ENCODE data around the gene PSMA1. TPM values are rescaled to one million over a fixed set of nuclear protein-coding genes. Genes with fewer than 3 reads are reported as not detected.

PSMA1 gene
- total RNA-seq, 5 donors from 2014 or later (not counting 1 experiment from before 2014, with no cell fraction given) = 107 to 137 (median 115) TPM

Other genes with a start within 250 kb of the PSMA1 start
- gene RRAS2, start 161.2 kb downstream of the PSMA1 start, total RNA-seq = 10 to 100 TPM; 17.9 to 30.2 (median 18.5) TPM
- 10 to 100 TPM; 65.1 to 80.8 (median 78.1) TPM for gene COPB1, start 20.6 kb downstream of the PSMA1 start, total RNA-seq
- gene PDE3B, start 123.4 kb upstream of the PSMA1 start, total RNA-seq = 100 to 1,000 TPM; 130 to 162 (median 143) TPM

All from T-cell (primary cell).